Gastroesophageal sphincter (tissue), 3 donors: ENCODE measurements around the gene SLC5A11.

Experiments used
- CTCF ChIP-seq, 4 experiments: fragments of 200-600 bp in 2 of 4; fragments of 450-650 bp in 2 of 4; sonication (generic) in 1 of 4; IDR thresholded peaks; one replicate each; pipeline ENCODE4 v1.5.1; 2017 to 2019; ENCODE audit warnings: antibody characterized with exemption in 4 of 4, mild to moderate bottlenecking in 2 of 4, moderate library complexity in 2 of 4
- POLR2AphosphoS5 ChIP-seq: sonication (generic); formaldehyde crosslinking; IDR thresholded peaks from one replicate; pipeline ENCODE4 v1.6.1; 2017; ENCODE audit warnings: antibody characterized with exemption

GRCh38 chr16:24816688-24817087 lies 29.1 kb upstream of the SLC5A11 start:
- no peak for TF ChIP-seq CTCF (IDR thresholded peaks at IDR 0.05)
- TF ChIP-seq POLR2AphosphoS5, result no peak
